K562 (cell line): ENCODE measurements around the gene MAPK8IP2.

Experiments
- POLR2A ChIP-seq: fragments of 450-650 bp; conservative IDR thresholded peaks from 2 replicates; pipeline ENCODE4 v1.6.1; 2016
- SNAPC5 ChIP-seq: fragments of 250-450 bp; sonication (Bioruptor Pico); IDR thresholded peaks from 2 replicates; pipeline ENCODE4 v1.8.0; 2021; ENCODE audit warnings: moderate library complexity, mild to moderate bottlenecking, inconsistent platforms

- TF ChIP-seq SNAPC5 (no peak), POLR2A (no peak)
Observed at GRCh38 chr22:50560034-50560433, 40.6 kb upstream of the MAPK8IP2 start.
